CD4-positive, alpha-beta T cell treated with Interleukin-4 for 4 hours (primary cell): ENCODE data around the gene DAB2IP.
"Not testable (repeated sequence)": the region's sequence is repeated elsewhere in the genome, so short reads cannot be mapped to it uniquely, and the experiment has no call there.

Experiments used
- DNase-seq: peaks from one replicate; pipeline ENCODE4 v3.0.0-alpha.2; 2020

Gene DAB2IP

DNA sequence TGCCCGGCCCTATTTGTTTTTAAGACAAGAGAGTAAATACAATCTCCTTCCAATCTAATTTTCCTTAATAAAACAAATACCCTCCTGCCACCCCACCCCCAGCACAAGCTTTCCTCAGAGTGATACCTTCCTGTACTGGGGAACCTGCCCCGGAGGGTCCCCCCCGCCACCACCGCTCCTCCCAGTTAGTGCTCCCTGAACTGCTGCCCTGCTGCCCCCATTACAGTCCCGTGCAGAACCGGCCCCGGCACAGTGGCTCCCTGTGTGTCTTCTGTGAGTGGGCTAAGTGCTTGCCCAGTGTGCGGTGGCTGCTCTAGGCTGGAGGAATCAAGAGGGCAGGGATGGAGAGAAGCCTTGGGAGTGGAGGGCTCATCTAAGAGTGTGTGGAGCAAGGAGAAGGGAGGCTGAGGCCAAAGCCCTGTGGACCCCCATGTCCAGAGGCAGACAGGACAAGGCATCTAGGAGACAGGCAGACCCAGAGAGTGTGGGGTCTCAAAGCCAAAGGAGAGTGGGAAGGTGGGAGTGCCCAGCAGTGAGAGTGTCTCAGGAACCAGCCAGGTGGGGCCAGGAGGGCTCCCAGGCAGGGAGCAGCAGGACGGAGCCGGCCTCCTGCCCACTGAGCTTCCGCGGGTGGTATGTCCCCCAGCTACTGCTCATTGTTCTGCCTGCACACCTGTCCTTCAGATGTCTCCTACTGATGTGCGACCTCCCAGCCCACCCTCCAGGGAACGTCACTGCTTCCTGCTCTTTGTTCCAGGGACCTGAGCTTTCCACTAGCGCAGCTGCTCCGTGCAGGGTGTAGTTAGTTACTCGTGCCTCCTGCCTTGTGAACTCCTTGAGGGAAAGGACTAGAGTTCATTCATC, 129.0 kb downstream of the DAB2IP start:
- DNase-seq, result no peak

DNA sequence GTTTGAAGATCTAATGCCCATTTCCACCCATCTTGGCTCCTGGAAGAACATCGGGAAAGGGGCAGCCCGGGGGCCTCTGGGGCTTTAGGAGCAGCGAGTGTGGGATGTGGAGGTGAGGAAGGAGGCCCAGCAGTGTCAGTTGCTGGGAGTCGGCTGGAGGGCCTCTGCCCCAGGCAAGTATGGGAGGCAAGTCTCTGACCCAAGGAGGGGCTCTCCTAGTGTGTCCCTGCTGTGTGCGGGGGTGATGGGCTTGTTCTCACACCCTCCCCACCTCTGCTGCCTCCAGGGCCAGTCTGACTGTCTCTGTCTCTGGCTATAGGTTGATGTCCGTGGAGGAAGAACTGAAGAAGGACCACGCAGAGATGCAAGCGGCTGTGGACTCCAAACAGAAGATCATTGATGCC, 129.7 kb downstream of the DAB2IP start:
- DNase-seq, result no peak

DNA sequence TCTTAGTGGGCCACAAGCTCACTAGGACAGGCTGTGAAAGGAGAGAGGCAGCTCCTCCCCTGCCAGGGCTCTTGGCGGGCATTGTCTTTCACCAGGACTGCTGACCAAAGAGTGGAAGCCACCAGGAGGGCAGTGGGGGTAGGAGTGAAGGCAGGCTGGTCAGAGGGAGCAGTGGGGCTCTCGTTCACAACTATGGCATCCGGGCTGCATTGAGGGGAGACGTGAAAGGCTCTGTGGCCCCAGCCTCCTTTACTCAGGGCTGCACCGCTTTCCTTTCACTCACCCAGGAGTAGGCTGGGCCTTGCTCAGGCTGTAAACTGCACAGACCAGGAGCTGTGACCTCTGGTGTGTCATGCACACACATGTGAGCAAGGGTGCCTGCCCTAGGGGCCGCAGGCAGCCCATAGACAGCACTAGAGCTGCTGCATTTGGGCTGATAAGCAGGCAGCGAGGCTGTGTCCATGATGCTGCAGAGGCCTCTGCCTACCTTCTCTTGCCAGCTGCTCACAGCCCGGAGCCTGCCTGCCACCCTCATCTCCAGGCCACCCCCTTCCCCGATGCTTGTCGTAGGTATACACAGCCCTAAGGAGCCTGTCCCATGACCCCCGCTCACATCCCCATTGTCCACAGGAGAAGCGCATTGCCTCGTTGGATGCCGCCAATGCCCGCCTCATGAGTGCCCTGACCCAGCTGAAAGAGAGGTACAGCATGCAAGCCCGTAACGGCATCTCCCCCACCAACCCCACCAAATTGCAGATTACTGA, 130.4 kb downstream of the DAB2IP start:
- no peak for DNase-seq

DNA sequence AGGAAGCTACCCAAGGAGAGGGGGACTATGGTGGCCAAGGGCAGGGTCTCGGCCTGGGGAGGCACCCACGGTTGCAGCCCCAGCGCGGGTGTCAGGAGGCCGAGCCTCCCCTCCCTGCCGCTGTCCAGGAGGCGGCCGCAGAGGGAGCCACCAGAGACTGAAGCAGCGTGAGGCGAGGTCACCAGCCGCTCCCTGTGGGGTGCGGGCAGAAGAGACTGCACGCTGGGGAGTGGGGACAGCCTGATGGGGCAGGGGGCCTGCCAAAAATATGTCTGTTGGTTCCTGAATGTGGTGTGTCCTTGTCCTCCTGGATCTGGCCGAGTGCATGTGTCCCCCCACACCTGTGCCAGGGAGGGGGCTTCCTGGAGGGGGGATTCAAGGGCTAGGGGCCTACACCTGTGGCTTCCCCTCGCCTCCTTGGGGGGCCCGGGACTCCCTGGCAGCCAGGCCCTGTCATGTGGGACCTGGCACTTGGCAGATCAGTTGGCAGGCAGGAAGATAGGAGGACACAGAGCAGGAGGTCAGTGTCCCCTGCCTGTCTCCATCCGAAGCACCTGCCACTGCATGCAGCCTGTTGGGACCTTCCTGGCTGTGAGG, 131.2 kb downstream of the DAB2IP start:
- no peak for DNase-seq

DNA sequence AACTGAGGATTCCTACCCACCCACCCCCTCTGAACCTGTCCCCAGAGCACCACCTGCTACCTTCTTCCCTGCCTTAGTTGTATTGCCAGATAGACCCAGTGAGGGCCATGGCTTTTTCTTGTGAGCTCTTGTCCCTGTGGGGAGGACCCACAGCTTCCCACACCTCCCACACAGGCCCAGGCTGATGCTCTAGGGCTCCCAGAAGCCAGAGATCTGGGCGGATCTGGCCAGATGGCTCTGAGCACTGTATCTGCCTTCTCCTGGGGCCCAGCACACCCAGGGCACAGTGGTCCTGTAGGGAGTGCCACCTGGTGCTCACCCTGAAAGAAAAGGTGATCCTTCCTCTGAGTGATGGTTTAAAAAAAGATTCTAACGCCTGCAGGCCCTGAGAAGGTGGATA, 131.7 kb downstream of the DAB2IP start:
- DNase-seq, result no peak

DNA sequence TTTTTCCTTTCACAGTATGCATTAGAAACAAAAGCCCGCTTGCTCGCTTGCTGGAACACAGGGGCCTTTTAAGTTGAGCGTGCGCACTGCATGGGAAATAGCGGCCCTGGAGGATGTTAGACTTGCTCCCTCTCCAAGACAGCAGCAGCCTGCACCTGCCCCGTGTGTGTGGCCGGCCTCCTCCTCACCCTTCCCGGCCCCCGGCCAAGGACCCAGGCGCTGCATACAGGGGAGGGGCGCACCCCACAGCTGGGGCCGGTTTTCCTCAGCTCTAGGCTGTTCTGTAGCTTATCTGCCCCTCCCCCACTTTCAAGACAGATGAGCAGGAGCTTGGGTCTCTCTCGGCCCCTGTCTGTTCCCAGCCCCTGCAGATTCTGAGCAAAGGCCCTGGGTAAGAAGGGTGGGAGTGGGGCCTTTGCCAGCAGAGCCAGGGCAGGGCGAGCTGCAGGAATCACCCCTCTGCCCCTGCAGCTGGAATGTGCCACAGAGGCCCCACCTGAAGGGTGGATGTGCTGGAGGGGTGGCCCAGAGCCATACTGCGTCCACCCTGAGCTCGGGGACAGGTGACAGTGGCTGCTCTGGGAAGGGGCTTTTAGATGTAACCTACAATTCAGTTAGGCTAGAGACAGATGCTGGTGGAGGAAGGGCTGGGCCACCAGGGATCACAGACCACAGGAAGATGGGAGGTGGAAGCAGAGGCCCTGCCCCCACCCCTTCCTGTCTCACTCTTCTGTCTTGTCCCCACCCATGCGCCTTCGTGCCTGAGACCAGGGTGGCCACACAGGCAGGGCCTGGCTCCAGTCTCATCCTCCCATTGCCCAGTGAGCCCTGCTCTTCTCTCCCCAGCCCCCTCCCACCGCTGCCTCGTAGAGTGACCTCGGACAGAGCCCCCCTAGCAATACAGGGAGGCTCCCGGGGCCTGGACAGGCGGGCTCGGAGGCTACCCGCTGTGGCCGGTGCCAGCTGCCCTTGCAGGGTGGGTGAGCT, 132.4 kb downstream of the DAB2IP start:
- no peak for DNase-seq

DNA sequence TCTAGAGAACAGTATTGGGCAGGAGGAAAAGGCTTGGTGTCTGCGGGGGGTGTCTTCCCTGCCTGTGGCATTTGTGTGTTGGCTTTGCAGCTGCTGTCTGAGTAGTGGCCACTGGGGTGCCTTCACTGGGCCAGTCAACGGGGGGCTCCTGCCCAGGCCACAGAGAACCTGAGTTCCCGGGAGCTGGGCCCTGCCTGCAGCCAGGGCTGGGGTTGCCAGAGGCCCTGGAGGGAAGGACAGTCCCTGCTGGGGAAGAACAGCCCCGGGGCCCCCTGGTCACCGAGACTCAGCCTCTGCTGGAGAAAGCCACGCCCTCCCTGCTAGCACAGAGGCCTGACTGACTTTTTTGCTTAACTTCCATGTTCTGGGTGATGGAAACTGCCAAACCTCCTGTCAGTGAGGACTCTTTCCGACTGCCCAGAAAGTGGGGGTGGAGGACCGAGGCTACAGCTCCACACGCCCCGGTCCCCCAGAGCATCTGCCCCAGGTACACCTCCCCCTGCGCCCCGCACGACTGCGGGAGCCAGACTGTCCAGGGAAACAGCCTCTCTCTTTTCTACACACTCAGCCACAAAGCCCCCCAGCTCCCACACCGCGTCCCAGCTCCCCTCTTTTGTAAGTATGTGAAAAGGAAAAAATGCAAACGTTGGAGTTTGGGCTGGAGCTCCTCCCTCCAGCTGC, 133.4 kb downstream of the DAB2IP start:
- DNase-seq, result no peak

DNA sequence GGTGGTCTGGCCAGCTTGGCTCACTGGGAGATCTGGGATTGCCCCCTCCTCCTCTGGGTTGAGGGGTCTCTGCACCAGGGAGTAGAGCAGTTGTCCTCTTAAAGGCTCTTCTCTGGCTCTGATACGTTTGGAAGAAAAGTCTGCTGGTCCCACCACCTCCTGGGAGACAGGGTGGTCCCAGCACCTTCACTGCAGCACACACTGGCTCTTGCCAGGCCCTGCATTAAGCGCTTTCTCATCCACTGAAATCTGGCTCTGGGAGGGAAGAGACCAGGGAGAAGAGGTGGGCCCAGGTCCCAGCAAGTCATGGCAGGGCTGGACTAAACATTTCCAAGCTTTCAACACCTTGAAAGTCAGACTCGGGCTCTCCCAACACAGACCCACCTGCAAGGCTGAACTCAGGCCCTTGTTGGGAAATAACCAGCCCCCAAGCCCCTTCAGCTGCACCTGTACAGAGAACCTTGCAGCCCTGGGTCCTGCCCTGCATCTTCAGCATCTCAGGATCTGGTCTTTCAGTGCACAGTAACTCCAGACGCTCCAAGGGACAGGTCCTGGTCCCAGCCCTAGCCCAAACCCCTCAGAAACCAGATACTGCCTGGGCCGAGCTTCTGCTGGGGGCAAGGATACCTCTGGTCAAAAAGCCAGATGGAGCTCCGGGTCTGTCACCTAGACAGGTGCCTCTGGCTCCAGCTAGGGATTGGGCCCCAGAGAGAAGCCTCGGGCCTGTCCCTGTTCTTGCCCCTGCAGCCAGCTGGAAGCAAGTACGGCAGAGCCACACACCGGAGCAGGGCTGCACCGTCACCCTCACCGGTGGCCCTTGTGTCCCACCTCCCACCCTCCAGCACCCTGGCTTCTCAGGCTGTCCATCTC, 134.5 kb downstream of the DAB2IP start:
- DNase-seq, result no peak

DNA sequence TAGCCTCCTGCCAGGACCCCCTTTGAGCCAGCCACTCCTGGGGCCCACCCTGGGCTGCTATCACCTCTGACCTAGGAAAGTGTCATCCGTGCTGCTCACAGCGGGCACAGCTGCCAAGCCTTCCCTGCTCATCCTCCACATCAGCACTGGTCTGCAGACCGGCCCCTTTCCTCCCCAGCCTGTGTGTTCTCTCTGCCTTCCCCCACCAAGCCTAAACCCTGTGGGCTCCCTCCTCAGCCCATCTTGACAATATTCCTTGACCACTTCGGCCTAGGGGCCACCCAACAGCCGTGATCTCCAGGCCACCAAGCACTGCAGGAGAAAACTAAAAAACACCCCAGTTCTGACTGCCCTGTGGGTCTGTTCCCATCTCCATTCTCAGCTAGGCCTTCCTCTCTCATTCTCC, 135.1 kb downstream of the DAB2IP start:
- DNase-seq, result no peak

DNA sequence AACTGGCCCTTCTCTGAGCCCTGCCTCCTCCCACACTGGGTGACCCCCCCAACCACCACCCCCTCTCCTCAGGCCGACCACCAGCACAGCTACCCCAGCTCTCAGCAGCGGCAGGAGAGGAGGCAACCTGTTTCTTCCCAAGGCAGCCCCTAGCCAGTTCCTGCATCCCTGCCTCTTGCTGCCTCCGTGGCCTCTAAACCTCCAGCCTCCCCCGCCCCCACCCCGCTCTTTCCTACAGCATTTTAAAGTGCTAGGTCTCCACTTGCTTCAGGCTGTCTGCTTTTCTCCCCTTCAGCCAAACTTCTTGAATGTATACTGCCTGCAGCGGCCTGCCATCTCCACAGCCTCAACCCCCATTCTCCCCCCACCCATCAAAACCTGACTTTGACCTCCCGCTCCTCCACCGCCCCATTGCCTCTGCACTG, 135.6 kb downstream of the DAB2IP start:
- DNase-seq, result no peak

DNA sequence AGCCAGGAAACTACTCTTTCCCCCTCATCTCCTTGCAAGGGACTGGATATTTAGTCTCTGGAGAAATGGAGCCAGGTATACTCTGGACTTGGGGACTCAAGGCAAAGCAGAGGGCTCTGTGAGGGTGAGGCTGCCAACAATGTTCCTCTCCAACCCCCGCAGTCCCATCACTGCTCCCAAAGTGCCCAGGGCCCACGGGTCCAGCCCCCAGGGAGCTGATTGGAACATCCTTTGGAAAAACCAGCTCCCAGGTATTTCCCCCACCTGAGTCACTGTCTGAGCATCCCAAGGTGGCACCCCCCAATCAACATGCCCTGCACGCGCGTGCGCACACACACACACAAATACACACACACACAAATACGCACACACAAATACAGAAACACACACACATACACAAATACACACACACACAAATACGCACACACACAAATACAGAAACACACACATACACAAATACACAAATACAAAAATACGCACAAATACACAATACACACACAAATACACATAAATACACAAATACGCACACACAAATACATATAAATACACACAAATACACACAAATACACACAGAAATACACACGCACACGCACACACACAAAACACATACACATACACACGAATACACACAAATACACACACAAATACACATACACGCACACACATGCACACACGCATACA, 137.4 kb downstream of the DAB2IP start:
- DNase-seq, result no peak

DNA sequence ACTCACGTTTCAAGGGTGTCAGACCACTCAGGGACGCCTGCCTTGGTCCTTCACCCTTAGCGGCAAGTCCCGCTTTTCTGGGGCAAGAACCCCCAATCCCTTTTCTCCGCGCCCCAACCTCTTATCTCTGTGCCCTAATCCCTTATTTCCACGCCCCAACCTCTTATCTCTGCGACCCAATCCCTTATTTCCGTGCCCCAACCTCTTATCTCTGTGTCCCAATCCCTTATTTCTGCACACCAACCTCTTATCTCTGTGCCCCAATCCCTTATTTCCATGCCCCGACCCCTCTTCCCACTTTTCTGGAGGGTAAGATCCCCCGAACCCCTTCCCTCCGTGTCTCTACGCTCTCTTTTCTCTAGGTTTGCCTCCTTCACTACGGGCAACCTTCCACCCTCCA, 139.4 kb downstream of the DAB2IP start:
- no peak for DNase-seq

DNA sequence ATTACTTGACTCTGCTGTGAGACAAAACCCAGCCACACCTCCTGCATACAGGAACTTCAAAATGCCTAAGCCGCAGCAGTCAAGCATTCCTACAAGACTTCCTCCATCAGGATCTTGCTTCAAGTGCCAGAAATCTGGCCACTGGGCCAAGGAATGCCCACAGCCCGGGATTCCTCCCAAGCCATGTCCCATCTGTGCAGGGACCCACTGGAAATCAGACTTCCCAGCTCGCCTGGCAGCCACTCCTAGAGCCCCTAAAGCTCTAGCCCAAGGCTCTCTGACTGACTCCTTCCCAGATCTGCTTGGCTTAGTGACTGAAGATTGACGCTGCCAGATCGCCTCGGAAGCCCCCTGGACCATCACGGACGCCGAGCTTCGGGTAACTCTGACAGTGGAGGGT, 141.0 kb downstream of the DAB2IP start:
- DNase-seq, result not testable (repeated sequence)

DNA sequence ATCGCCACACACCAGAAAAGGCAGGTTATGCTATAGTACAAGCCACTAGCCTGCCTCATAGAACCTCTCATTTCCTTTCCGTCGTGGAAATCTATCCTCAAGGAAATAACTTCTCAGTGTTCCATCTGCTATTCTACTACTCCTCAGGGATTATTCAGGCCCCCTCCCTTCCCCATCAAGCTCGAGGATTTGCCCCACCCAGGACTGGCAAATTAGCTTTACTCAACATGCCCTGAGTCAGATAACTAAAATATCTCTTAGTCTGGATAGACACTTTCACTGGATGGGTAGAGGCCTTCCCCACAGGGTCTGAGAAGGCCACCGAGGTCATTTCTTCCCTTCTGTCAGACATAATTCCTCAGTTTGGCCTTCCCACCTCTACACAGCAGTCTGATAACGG, 142.9 kb downstream of the DAB2IP start:
- not testable (repeated sequence) for DNase-seq

DNA sequence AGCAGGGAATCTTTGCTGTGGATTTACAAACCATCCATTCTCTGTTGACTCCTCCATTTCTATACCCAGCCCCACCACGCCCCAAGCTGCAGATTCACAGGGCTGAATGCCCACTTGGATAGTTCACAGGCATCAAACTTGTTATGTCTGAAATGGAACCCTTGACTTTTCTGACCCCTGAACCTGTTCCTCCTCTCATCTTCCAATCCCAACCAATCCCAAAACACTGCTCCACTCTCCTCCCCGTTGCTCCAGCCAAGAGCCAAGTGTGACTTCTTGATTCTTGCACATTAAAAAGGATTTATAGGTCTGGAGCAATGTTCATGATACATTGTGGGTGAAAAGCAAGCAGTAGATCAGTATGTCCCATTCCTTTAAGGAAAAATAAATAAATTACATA, 145.6 kb downstream of the DAB2IP start:
- DNase-seq, result no peak

DNA sequence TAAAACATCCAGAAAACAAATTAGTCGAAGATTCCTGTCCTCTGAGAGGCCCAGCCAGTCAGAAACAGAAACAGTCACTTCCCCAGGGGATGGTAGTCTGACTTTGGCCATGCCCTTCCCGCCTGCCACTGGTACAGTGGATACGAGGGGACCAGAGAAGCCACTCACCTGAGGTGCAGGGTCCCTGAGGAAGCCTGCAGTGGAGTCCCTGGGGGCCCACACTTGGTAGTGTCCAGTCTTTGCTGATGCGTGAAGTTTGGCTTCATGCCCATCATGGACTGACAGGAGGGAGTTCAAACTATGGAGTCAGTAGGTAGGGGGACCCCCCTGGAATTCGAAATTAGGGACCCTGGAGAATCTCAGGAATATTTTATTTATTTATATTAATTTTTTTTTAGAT, 147.5 kb downstream of the DAB2IP start:
- DNase-seq, result no peak

DNA sequence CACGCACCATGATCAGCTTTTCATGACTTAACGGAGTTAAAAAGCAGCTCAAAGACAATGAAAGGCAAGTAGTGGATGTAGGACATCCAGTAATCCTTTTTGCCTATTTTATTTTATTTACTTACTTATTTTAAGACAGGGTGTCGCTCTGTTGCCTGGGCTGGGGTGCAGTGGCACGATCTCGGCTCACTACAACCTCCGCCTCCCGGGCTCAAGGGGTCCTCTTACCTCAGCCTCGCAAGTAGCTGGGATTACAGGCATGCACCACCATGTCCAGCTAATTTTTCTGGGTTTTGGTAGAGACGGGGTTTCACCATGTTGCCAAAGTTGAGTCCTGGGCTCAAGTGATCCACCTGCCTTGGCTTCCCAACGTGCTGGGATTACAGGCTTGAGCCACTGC, 148.9 kb downstream of the DAB2IP start:
- no peak for DNase-seq

DNA sequence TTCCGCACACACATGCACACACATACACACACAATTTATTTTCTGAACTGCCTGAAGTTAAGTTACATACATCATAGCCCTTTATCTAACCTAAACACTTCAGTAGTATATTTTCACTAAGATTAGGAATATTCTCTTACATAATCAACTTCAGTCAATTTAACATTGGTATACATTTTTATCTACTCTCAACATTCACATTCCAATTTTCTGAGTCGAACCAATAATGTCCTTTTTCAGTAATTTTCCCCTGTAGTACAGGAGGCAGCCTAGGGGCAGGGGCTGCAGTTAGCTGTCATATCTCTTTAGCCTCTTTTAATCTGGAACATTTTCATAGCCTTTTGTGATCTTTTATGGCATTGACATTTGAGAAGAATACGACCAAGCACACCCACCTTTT, 150.1 kb downstream of the DAB2IP start:
- no peak for DNase-seq

DNA sequence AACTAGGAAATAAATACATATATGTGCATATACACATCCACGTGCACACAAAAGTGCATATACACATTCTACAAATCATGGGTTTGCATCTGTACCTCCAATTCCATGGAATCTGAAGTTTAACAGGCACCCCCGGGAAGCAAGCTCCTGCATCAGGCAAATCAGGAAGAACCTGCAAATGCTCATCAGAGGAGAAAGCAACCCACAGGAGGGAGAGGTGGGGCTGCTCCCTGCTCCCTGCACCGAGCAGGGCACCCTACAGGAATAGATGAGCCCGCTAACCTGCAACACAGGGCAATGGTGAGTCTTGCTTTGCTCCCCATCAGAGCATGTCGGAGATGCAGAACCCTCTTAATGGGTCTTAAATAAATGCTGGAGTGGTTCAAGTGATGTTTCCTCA, 151.3 kb downstream of the DAB2IP start:
- no peak for DNase-seq

DNA sequence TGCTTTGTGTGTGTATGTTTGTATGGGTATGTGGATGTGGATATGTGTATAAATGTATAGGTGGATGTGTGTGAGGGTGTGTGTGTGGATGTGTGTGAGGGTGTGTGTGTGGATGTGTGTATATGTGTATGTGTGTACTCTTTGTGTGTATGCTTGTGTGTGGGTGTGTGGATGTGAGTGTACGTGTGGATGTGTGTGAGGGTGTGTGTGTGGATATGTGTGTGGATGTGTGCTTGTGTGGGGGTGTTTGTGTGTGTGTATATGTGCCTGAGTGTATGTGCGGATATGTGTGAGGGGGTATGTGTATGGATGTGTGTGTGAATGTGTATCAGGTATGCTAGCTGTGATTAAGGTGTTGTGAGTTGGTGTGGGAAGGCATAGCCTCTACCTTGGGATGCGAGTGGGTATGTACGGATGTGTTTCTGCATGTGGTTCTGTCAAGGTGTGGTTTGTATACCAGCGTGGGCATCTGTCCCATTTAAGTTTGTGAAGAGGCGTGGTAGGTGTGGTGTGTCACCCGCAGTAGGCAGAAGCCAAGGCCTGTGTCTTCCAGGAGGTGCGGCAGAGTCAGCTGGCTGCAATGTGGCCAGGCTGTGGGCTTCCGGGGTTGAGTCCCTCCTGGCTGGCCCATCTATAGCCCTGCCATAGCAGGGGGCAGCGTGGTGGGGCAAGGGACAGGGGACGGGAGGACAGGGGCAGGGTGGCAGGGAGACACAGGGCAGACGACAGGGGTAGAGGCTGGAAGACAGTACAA, 155.8 kb downstream of the DAB2IP start:
- no peak for DNase-seq
